K562 (cell line): ENCODE measurements around the gene PDE6H. TPM values are rescaled to one million over a fixed set of nuclear protein-coding genes. Genes with fewer than 3 reads are reported as not detected.

Experiments used
- ESRRA ChIP-seq: fragments of 450-650 bp; IDR thresholded peaks from 2 replicates; pipeline ENCODE4 v1.6.1; 2014; ENCODE audit warnings: low read depth, mild to moderate bottlenecking, moderate library complexity, borderline replicate concordance
- FIP1L1 ChIP-seq: fragments of 200-400 bp; formaldehyde crosslinking; IDR thresholded peaks from 2 replicates; pipeline ENCODE4 v1.6.1; 2018; ENCODE audit warnings: mild to moderate bottlenecking, low read depth, low read length; ENCODE audit not compliant: poor library complexity, severe bottlenecking
- MBD2 ChIP-seq: sonication (generic); IDR thresholded peaks from 2 replicates; pipeline ENCODE4 v1.6.1; 2016; ENCODE audit warnings: low read depth, borderline replicate concordance
- MYNN ChIP-seq, 2 experiments: sonication (generic); formaldehyde crosslinking in 1 of 2; IDR thresholded peaks; 2 replicates each; pipeline versions ENCODE4 v1.5.0 to v1.6.1; 2016 to 2020; ENCODE audit warnings: antibody characterized with exemption in 1 of 2, missing genetic modification reagents in 1 of 2
- NCOA1 ChIP-seq: fragments of 450-650 bp; IDR thresholded peaks from 2 replicates; pipeline ENCODE4 v1.6.1; 2016; ENCODE audit warnings: low read depth
- NFATC3 ChIP-seq: fragments of 450-650 bp; IDR thresholded peaks from 2 replicates; pipeline ENCODE4 v1.6.1; 2017; ENCODE audit warnings: mild to moderate bottlenecking
- RAD51 ChIP-seq: fragments of 450-650 bp; IDR thresholded peaks from 2 replicates; pipeline ENCODE4 v1.7.1; 2016; ENCODE audit warnings: low read depth, mild to moderate bottlenecking, borderline replicate concordance
- SMARCB1 ChIP-seq: IDR thresholded peaks from 2 replicates; pipeline ENCODE4 v1.6.1; 2011; ENCODE audit warnings: improper control_type of control experiment, low read depth; ENCODE audit not compliant: insufficient read length
- ZBED1 ChIP-seq: IDR thresholded peaks from 2 replicates; pipeline ENCODE4 v1.6.1; 2014
- polyA plus RNA-seq, 8 experiments: library from polyadenylated mRNA; depleted of rRNA in 4 of 8; stranded (reverse) in 5 of 8; unstranded in 3 of 8; fragments of >200 nt; fragmentation: Nextera tagmentation in 2 of 8; fragmentation: Illumina TruSeq in 1 of 8; extraction: Ambion mirVana in 2 of 8; extraction: Trizol in 1 of 8; gene quantifications; 2 replicates each; pipeline versions ENCODE4 v1.2.1 to v1.2.3, GENCODE V29; 2011 to 2014; ENCODE audit warnings: inconsistent platforms in 1 of 8, missing spikeins in 1 of 8
- total RNA-seq, 7 experiments: library from RNA; depleted of rRNA in 6 of 7; stranded (reverse); fragments of >200 nt in 6 of 7; fragmentation: Illumina TruSeq in 2 of 7; extraction: Trizol in 2 of 7; gene quantifications; 2 replicates each; pipeline versions ENCODE4 v1.2.1 to v1.2.3, GENCODE V29; 2011 to 2021; ENCODE audit warnings: low replicate concordance in 1 of 7
- TF ChIP-seq, protein P1 (sequence below): sonication (generic); formaldehyde crosslinking; IDR thresholded peaks from 2 replicates; pipeline ENCODE4 v1.8.1; 2023; ENCODE audit warnings: mild to moderate bottlenecking, missing genetic modification reagents
- TF ChIP-seq, protein P2 (sequence below): sonication (generic); formaldehyde crosslinking; IDR thresholded peaks from 2 replicates; pipeline ENCODE4 v1.8.0; 2023; ENCODE audit warnings: missing genetic modification reagents, mild to moderate bottlenecking, borderline replicate concordance
- TF ChIP-seq, protein P3 (sequence below): sonication (generic); formaldehyde crosslinking; IDR thresholded peaks from 2 replicates; pipeline ENCODE4 v1.9.0; 2022; ENCODE audit warnings: mild to moderate bottlenecking, missing genetic modification reagents

The PDE6H gene
- total and polyA plus RNA-seq, 9 of the 15 experiments (the other 6 are each of a cell fraction or from before 2014, with no cell fraction given), result 0.15 TPM; not detected in 8

DNA sequence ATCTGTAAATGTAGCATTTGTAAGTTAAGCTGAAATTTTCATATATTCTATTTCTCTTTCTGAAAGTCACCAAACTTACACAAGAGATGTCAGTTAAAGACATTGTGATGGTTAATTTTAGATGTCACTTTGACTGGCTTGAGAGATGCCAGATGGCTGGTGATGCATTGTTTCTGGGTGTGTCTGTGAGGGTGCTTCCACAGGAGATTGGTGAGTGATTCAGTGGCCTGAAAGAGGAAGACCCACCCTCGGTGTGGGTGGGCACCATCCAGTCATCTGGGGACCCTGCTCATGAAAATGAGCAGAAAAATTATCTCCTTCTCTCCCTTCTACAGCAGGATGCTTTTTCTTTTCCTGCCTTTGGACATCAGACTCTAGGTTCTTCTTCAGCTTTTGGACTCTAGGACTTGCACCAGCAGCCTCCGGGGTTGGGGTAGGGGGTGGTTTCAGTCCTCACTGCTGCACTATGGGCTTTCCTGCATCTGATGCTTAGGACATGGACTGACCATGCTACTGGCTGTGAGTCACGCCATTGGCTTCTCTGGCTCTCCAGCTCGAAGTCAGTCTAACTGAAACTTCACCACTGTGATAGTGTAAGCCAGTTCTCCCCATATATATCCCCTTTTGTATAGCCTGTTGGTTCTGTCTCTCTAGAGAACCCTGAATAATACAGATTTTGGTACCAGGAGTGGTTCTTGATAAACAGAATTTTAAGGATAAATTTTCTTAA lies 20.9 kb downstream of the PDE6H start (continued):
- TF ChIP-seq, protein P1, sequence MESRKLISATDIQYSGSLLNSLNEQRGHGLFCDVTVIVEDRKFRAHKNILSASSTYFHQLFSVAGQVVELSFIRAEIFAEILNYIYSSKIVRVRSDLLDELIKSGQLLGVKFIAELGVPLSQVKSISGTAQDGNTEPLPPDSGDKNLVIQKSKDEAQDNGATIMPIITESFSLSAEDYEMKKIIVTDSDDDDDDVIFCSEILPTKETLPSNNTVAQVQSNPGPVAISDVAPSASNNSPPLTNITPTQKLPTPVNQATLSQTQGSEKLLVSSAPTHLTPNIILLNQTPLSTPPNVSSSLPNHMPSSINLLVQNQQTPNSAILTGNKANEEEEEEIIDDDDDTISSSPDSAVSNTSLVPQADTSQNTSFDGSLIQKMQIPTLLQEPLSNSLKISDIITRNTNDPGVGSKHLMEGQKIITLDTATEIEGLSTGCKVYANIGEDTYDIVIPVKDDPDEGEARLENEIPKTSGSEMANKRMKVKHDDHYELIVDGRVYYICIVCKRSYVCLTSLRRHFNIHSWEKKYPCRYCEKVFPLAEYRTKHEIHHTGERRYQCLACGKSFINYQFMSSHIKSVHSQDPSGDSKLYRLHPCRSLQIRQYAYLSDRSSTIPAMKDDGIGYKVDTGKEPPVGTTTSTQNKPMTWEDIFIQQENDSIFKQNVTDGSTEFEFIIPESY (CRISPR knock-in tag), result no peak
- TF ChIP-seq, protein P2, sequence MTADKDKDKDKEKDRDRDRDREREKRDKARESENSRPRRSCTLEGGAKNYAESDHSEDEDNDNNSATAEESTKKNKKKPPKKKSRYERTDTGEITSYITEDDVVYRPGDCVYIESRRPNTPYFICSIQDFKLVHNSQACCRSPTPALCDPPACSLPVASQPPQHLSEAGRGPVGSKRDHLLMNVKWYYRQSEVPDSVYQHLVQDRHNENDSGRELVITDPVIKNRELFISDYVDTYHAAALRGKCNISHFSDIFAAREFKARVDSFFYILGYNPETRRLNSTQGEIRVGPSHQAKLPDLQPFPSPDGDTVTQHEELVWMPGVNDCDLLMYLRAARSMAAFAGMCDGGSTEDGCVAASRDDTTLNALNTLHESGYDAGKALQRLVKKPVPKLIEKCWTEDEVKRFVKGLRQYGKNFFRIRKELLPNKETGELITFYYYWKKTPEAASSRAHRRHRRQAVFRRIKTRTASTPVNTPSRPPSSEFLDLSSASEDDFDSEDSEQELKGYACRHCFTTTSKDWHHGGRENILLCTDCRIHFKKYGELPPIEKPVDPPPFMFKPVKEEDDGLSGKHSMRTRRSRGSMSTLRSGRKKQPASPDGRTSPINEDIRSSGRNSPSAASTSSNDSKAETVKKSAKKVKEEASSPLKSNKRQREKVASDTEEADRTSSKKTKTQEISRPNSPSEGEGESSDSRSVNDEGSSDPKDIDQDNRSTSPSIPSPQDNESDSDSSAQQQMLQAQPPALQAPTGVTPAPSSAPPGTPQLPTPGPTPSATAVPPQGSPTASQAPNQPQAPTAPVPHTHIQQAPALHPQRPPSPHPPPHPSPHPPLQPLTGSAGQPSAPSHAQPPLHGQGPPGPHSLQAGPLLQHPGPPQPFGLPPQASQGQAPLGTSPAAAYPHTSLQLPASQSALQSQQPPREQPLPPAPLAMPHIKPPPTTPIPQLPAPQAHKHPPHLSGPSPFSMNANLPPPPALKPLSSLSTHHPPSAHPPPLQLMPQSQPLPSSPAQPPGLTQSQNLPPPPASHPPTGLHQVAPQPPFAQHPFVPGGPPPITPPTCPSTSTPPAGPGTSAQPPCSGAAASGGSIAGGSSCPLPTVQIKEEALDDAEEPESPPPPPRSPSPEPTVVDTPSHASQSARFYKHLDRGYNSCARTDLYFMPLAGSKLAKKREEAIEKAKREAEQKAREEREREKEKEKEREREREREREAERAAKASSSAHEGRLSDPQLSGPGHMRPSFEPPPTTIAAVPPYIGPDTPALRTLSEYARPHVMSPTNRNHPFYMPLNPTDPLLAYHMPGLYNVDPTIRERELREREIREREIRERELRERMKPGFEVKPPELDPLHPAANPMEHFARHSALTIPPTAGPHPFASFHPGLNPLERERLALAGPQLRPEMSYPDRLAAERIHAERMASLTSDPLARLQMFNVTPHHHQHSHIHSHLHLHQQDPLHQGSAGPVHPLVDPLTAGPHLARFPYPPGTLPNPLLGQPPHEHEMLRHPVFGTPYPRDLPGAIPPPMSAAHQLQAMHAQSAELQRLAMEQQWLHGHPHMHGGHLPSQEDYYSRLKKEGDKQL, result no peak
- TF ChIP-seq MYNN (IDR thresholded peaks at IDR 0.05) (no peak), MYNN (CRISPR knock-in tag; IDR thresholded peaks at IDR 0.05) (no peak), RAD51 (no peak), ESRRA (no peak), NFATC3 (no peak), MBD2 (no peak), NCOA1 (no peak), ZBED1 (no peak), SMARCB1 (no peak), FIP1L1 (no peak)
- TF ChIP-seq, protein P3, sequence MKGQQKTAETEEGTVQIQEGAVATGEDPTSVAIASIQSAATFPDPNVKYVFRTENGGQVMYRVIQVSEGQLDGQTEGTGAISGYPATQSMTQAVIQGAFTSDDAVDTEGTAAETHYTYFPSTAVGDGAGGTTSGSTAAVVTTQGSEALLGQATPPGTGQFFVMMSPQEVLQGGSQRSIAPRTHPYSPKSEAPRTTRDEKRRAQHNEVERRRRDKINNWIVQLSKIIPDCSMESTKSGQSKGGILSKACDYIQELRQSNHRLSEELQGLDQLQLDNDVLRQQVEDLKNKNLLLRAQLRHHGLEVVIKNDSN, result no peak
